ENCODE measurements around the gene CRISP3. TPM values are rescaled to one million over a fixed set of nuclear protein-coding genes. Genes with fewer than 3 reads are reported as not detected.

The CRISP3 gene
- total and polyA plus RNA-seq, 2 of the 8 experiments (the other 6 are each of a cell fraction or from before 2014, with no cell fraction given): not detected

GRCh38 chr6:49720372-49720771 is 23.8 kb downstream of the CRISP3 start (continued):
- no peak for TF ChIP-seq CBX8 (IDR thresholded peaks at IDR 0.05; ENCODE audit: borderline replicate concordance, low read depth, low read length)

Data from H1 (cell line).